Activated naive CD4-positive, alpha-beta T cell treated with anti-CD3 and anti-CD28 coated beads for 36 hours (primary cell): ENCODE results near the gene LIPA. TPM values are rescaled to one million over a fixed set of nuclear protein-coding genes. Genes with fewer than 3 reads are reported as not detected.
"Not testable (repeated sequence)": the region's sequence is repeated elsewhere in the genome, so short reads cannot be mapped to it uniquely, and the experiment has no call there.

Experiments
- CTCF ChIA-PET: fragments of 350-600 bp; sonication (Branson Sonifier 250); formaldehyde crosslinking; loops from one replicate; lab custom pipeline; 2021; ENCODE audit warnings: antibody characterized with exemption; lab: Charles Lee
- DNase-seq: peaks from one replicate; pipeline ENCODE4 v3.0.0-alpha.2; 2020
- H3K27ac Mint-ChIP-seq: one replicate; pipeline ENCODE4 v1.8.0; 2021; ENCODE audit warnings: mild to moderate bottlenecking, mixed read lengths
- H3K27me3 Mint-ChIP-seq: one replicate; pipeline ENCODE4 v1.8.0; 2021; ENCODE audit warnings: low read depth, mixed read lengths
- H3K36me3 Mint-ChIP-seq: one replicate; pipeline ENCODE4 v1.8.0; 2021; ENCODE audit warnings: low read depth, mixed read lengths
- H3K4me1 Mint-ChIP-seq: one replicate; pipeline ENCODE4 v1.8.0; 2021; ENCODE audit warnings: low read depth, mixed read lengths
- H3K4me3 Mint-ChIP-seq: one replicate; pipeline ENCODE4 v1.8.0; 2021; ENCODE audit warnings: mild to moderate bottlenecking, moderate library complexity, mixed read lengths
- H3K9me3 Mint-ChIP-seq: one replicate; pipeline ENCODE4 v1.8.0; 2021; ENCODE audit warnings: mixed read lengths
- intact Hi-C: fragments of 100-400 bp; cut with micrococcal nuclease; formaldehyde crosslinking; loops from one replicate; pipeline ENCODE4 v1.15.1; 2023
- total RNA-seq, 2 experiments: library from RNA; stranded (reverse); gene quantifications; one replicate each; pipeline ENCODE4 v1.2.3, GENCODE V29; 2021

LIPA gene
- total RNA-seq, 2 experiments from 2014 or later = 16.1 to 17.2 TPM

DNA sequence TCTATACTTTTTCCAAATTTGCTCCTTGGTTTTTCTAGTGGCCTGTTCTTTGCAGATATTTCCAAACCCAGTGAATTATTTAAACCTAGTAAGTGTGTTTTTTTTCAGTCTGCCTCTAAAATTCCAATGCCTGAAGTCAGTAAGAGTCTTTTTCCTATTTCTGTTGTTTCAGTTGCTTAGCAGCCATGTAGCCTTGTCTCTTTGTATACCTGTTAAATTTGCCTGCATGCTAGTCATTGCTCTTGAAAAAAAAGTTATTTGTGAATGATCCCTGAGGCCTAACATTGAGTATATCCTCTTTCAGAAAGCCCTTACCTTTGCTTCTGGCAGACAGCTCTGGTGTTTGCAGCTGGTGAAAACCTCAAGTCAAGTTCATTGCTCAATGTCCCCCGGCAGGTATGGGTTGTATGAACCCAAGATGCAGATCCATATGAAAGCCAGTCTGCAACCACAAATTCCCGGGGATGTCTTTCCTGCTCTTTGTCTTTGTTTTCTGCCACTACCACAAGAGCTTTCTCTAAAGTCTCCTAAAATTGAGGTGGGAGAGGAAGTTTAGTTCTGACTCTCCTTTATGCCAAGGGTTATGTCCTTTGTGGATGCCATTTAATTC is 80.2 kb downstream of the LIPA start:
- no peaks in the 10 kb centered on the region for H3K36me3 Mint-ChIP-seq
- H3K27me3 Mint-ChIP-seq = peaks cover 33% of the 10 kb centered on the region
- DNase-seq = no peak
- intact Hi-C loops = no loop called here
- H3K4me1 Mint-ChIP-seq = peaks cover 4% of the 10 kb centered on the region
- no peak overlapping the region for H3K4me3 Mint-ChIP-seq
- H3K27ac Mint-ChIP-seq = no peak overlapping the region
- CTCF ChIA-PET = interaction anchor here (1.5 kb wide), 1 partner anchor 13 kb away, joined by 3 read pairs; no protein-coding TSS in a partner anchor
- no peaks in the 10 kb centered on the region for H3K9me3 Mint-ChIP-seq

- H3K36me3 Mint-ChIP-seq, H3K27ac Mint-ChIP-seq, H3K9me3 Mint-ChIP-seq, DNase-seq, H3K4me3 Mint-ChIP-seq: not testable (repeated sequence)
- intact Hi-C loops = loop anchor here (5.0 kb wide), 1 partner anchor 96 kb away; no protein-coding TSS in a partner anchor
- CTCF ChIA-PET = interaction anchor here (0.6 to 1.5 kb wide), 3 partner anchors 50 to 138 kb away, joined by 3 to 4 read pairs (median 3); no protein-coding TSS in a partner anchor
- Mint-ChIP-seq H3K4me1 (peaks cover 30% of the 10 kb centered on the region), H3K27me3 (peaks cover 35% of the 10 kb centered on the region)
Observed at GRCh38 chr10:89168354-89168900, 83.1 kb downstream of the LIPA start.

- no peak for DNase-seq
- CTCF ChIA-PET = interaction anchor here (0.6 to 1.5 kb wide), 6 partner anchors 12 to 343 kb away, joined by 3 to 4 read pairs (median 3); no protein-coding TSS in a partner anchor
- peaks cover 31% of the 10 kb centered on the region for H3K27me3 Mint-ChIP-seq
- intact Hi-C loops = loop anchor here (5.0 kb wide), 1 partner anchor 96 kb away; no protein-coding TSS in a partner anchor
- H3K27ac Mint-ChIP-seq = no peak overlapping the region
- H3K9me3 Mint-ChIP-seq = no peaks in the 10 kb centered on the region
- no peak overlapping the region for H3K4me3 Mint-ChIP-seq
- H3K36me3 Mint-ChIP-seq = no peaks in the 10 kb centered on the region
- H3K4me1 Mint-ChIP-seq = peaks cover 32% of the 10 kb centered on the region
Observed at GRCh38 chr10:89167915-89168314, 83.7 kb downstream of the LIPA start.

- intact Hi-C loops = loop anchor here (5.0 kb wide), 1 partner anchor 94 kb away; no protein-coding TSS in a partner anchor
- Mint-ChIP-seq H3K27ac (no peak overlapping the region), H3K9me3 (no peaks in the 10 kb centered on the region), H3K4me3 (no peak overlapping the region), H3K36me3 (no peaks in the 10 kb centered on the region), H3K4me1 (peaks cover 30% of the 10 kb centered on the region), H3K27me3 (peaks cover 20% of the 10 kb centered on the region)
- CTCF ChIA-PET = interaction anchor here (1.2 kb wide), 1 partner anchor 233 kb away, joined by 4 read pairs; no protein-coding TSS in a partner anchor
- DNase-seq = no peak
Observed at GRCh38 chr10:89165923-89166322, 85.7 kb downstream of the LIPA start.

- no peak overlapping the region for H3K27ac Mint-ChIP-seq
- H3K4me3 Mint-ChIP-seq = no peak overlapping the region
- no peaks in the 10 kb centered on the region for H3K9me3 Mint-ChIP-seq
- peaks cover 30% of the 10 kb centered on the region for H3K4me1 Mint-ChIP-seq
- no peaks in the 10 kb centered on the region for H3K36me3 Mint-ChIP-seq
- DNase-seq = no peak
- H3K27me3 Mint-ChIP-seq = peaks cover 17% of the 10 kb centered on the region
- CTCF ChIA-PET = interaction anchor here (0.6 to 1.9 kb wide), 4 partner anchors 42 to 232 kb away, joined by 3 to 5 read pairs (median 4); partner anchors contain the start of gene CH25H
- intact Hi-C loops = loop anchor here (5.0 kb wide), 3 partner anchors 93 to 1073 kb away; no protein-coding TSS in a partner anchor
Observed at GRCh38 chr10:89164920-89165319, 86.7 kb downstream of the LIPA start.

DNA sequence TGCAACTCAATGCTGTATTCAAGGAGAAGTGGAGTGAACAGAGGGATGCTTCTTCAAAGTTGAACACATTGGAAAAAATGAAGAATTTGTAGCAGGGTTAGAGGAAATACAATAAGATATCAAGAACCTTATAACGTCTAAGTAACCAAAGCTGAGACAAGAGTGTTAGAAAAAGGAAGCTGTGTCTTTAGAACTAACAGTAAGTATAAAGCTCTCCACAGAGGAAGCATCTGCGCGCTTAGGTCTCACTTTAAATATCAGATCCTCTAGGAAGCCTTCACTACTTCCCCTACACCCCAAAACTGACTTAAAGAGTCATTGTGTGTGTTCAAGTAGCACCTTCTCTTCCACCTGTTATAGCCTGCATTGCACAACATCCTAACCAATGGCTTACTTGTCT is 87.5 kb downstream of the LIPA start:
- Mint-ChIP-seq H3K27me3 (peaks cover 11% of the 10 kb centered on the region), H3K36me3 (no peaks in the 10 kb centered on the region), H3K27ac (peak overlapping the region; percentile 5), H3K4me3 (peak overlapping the region; percentile 33), H3K4me1 (peaks cover 30% of the 10 kb centered on the region), H3K9me3 (no peaks in the 10 kb centered on the region)
- CTCF ChIA-PET = interaction anchor here (0.8 to 2.3 kb wide), 7 partner anchors 43 to 87 kb away, joined by 3 to 7 read pairs (median 4); partner anchors contain the start of genes CH25H and LIPA
- DNase-seq = peak; percentile 5
- intact Hi-C loops = loop anchor here (5.0 kb wide), 2 partner anchors 317 to 1072 kb away; no protein-coding TSS in a partner anchor

Other genes starting within 250 kb of the LIPA start
- under 1 TPM; 0.12 to 0.22 TPM for gene CH25H, start 44.5 kb downstream of the LIPA start, total RNA-seq
- gene IFIT2, start 50.3 kb upstream of the LIPA start, total RNA-seq = 10 to 100 TPM; 35.7 to 39.4 TPM
- 10 to 100 TPM; 13.9 to 14.4 TPM for gene IFIT3, start 76.2 kb upstream of the LIPA start, total RNA-seq
- gene IFIT1B, start 126.3 kb upstream of the LIPA start, total RNA-seq = not detected
- 1 to 10 TPM; 5.9 to 6.0 TPM for gene IFIT1, start 140.8 kb upstream of the LIPA start, total RNA-seq
- gene IFIT5, start 162.8 kb upstream of the LIPA start, total RNA-seq = 1 to 10 TPM; 7.0 to 7.2 TPM